Measurements from ENCODE around the gene KCND3. TPM values are rescaled to one million over a fixed set of nuclear protein-coding genes. Genes with fewer than 3 reads are reported as not detected.

The KCND3 gene
- total RNA-seq, 1 donor from 2014 or later = 2.1 TPM

DNA sequence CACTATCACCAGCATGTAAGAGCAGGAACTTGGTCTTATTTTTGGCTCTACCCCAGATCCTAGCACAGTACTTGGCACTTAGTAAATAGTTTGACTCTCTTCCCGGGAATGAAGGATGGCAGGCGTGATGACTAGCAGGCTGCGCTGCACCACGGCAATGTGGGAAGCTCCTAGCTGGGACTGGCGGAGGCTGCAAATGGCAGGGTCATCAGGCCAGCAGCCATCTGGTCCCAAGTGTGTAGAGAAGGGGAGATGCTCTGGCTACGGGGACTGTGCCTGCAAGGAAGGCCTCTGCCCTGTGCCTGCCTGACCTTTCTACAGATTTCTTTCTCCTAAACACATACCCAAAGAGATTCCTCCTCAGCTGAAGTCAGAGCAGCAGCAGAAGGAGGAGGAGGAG lies 95.0 kb downstream of the KCND3 start:
- Mint-ChIP-seq H3K27me3 (ENCODE audit: unreplicated experiment) (no peaks in the 10 kb centered on the region), H3K27ac (ENCODE audit: unreplicated experiment) (no peak overlapping the region), H3K4me1 (ENCODE audit: unreplicated experiment) (no peaks in the 10 kb centered on the region), H3K36me3 (ENCODE audit: unreplicated experiment) (no peaks in the 10 kb centered on the region), H3K4me3 (ENCODE audit: unreplicated experiment) (no peak overlapping the region), H3K9me3 (ENCODE audit: unreplicated experiment) (no peaks in the 10 kb centered on the region)
- TF ChIP-seq, protein P1, sequence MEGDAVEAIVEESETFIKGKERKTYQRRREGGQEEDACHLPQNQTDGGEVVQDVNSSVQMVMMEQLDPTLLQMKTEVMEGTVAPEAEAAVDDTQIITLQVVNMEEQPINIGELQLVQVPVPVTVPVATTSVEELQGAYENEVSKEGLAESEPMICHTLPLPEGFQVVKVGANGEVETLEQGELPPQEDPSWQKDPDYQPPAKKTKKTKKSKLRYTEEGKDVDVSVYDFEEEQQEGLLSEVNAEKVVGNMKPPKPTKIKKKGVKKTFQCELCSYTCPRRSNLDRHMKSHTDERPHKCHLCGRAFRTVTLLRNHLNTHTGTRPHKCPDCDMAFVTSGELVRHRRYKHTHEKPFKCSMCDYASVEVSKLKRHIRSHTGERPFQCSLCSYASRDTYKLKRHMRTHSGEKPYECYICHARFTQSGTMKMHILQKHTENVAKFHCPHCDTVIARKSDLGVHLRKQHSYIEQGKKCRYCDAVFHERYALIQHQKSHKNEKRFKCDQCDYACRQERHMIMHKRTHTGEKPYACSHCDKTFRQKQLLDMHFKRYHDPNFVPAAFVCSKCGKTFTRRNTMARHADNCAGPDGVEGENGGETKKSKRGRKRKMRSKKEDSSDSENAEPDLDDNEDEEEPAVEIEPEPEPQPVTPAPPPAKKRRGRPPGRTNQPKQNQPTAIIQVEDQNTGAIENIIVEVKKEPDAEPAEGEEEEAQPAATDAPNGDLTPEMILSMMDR (IDR thresholded peaks at IDR 0.05) = no peak
- no peak for DNase-seq (ENCODE audit: extremely low spot score, unreplicated experiment)

DNA sequence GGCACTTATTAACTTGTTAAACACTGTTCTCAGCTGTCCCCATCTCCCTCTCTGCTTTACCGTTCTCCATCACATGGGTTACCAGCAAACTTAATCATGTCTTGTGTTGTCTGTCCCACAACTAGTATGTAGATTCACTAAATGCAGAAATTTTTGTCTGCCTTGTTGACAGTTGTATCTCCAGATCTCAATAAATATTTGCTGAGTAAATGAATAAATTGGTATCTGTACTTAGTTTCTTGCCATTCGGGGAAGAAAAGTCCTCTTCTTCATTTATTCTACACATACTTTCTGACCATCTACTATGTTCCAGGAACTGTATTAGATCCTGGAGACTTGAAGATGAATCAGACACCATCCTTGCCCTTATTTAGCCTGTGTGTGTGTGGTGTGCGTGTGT lies 97.9 kb downstream of the KCND3 start:
- H3K4me3 Mint-ChIP-seq (ENCODE audit: unreplicated experiment) = no peak overlapping the region
- TF ChIP-seq, protein P1 (IDR thresholded peaks at IDR 0.05) = no peak
- H3K36me3 Mint-ChIP-seq (ENCODE audit: unreplicated experiment) = no peaks in the 10 kb centered on the region
- H3K9me3 Mint-ChIP-seq (ENCODE audit: unreplicated experiment) = no peaks in the 10 kb centered on the region
- H3K27ac Mint-ChIP-seq (ENCODE audit: unreplicated experiment) = no peak overlapping the region
- H3K27me3 Mint-ChIP-seq (ENCODE audit: unreplicated experiment) = peaks cover 2% of the 10 kb centered on the region
- DNase-seq (ENCODE audit: extremely low spot score, unreplicated experiment) = no peak
- H3K4me1 Mint-ChIP-seq (ENCODE audit: unreplicated experiment) = no peaks in the 10 kb centered on the region

DNA sequence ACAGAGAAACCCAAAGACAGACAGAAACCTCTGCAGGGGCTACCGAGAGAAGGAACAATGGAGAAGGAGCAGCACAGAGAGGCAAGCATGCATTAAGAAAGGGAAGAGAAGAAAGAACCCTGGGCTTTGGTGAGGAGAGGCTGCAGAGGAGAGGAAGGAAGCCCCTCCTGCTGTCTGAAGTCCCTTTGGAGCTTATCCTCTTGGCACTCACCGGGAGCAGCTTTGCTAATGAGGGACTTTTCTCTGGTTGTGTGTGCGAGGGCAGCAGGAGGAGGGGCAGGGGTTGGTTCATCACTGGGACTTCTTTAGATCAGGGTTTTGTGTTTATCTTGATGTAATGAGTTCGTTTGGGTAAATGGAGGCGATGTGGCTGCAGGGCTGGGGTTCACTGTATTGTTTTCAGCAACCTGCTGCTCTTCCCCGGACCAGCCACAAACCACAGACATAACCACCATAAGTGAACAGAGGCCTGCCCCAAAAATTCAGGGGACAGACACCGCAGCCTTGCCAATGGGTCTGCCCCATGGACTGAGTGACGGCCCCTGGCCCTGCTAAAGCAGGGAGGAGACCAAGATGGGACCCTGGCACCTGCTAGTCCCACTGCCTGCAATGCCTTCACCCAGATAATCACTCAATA lies 100.6 kb downstream of the KCND3 start:
- no peak for DNase-seq (ENCODE audit: extremely low spot score, unreplicated experiment)
- no peaks in the 10 kb centered on the region for H3K36me3 Mint-ChIP-seq (ENCODE audit: unreplicated experiment)
- peaks cover 2% of the 10 kb centered on the region for H3K27me3 Mint-ChIP-seq (ENCODE audit: unreplicated experiment)
- TF ChIP-seq, protein P1 (IDR thresholded peaks at IDR 0.05) = no peak
- H3K27ac Mint-ChIP-seq (ENCODE audit: unreplicated experiment) = no peak overlapping the region
- no peaks in the 10 kb centered on the region for H3K9me3 Mint-ChIP-seq (ENCODE audit: unreplicated experiment)
- H3K4me1 Mint-ChIP-seq (ENCODE audit: unreplicated experiment) = no peaks in the 10 kb centered on the region
- H3K4me3 Mint-ChIP-seq (ENCODE audit: unreplicated experiment) = no peak overlapping the region

DNA sequence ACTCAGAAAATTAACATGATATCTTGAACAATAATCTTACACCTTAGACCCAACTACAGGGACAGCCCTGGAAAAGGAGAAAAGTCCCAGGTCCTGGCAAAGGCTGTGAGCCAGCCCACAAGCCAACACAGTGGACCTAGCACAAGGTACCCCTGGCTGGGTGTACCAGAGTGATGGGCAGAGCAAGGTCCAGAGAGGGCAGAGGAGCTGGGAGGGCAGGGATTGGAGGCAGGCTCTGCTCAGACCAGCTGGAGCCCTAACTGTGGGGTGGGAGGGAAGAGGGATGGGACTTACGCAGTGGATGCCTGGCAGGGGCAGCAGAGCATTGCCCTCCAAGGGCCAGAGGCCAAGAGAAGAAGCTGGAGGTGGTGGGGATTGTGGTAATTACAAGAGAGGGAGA lies 101.6 kb downstream of the KCND3 start:
- Mint-ChIP-seq H3K4me3 (ENCODE audit: unreplicated experiment) (no peak overlapping the region), H3K27ac (ENCODE audit: unreplicated experiment) (no peak overlapping the region), H3K4me1 (ENCODE audit: unreplicated experiment) (no peaks in the 10 kb centered on the region), H3K36me3 (ENCODE audit: unreplicated experiment) (no peaks in the 10 kb centered on the region), H3K9me3 (ENCODE audit: unreplicated experiment) (no peaks in the 10 kb centered on the region), H3K27me3 (ENCODE audit: unreplicated experiment) (peaks cover 2% of the 10 kb centered on the region)
- TF ChIP-seq, protein P1 (IDR thresholded peaks at IDR 0.05) = no peak
- DNase-seq (ENCODE audit: extremely low spot score, unreplicated experiment) = no peak

DNA sequence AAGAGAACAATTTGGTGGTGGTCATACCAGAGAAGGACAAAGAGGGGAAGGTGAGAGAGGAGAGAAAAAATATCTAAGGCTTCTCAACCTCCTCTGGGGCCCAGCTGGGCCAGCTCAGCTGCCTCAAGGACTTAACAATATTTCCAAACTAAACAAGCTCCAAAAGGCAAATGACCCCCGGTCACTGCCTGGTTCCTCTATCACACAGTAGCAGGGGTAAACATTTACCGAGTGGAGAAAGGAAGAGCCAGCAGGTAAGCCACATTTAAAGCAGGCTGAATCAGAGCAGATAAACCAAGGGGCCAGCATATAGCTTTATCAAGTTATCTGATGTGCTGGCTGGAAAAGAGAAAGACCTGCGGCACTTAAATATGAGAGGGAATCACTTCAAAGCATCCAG lies 102.1 kb downstream of the KCND3 start:
- Mint-ChIP-seq H3K27me3 (ENCODE audit: unreplicated experiment) (peaks cover 2% of the 10 kb centered on the region), H3K4me1 (ENCODE audit: unreplicated experiment) (no peaks in the 10 kb centered on the region), H3K27ac (ENCODE audit: unreplicated experiment) (no peak overlapping the region), H3K9me3 (ENCODE audit: unreplicated experiment) (no peaks in the 10 kb centered on the region), H3K36me3 (ENCODE audit: unreplicated experiment) (no peaks in the 10 kb centered on the region), H3K4me3 (ENCODE audit: unreplicated experiment) (no peak overlapping the region)
- no peak for DNase-seq (ENCODE audit: extremely low spot score, unreplicated experiment)
- TF ChIP-seq, protein P1 (IDR thresholded peaks at IDR 0.05) = no peak
